ENCODE measurements around the gene EIF4H.
A peak's percentile ranks its signal among the peaks of the same experiment; 100 is the strongest.
"Not testable (repeated sequence)": the region's sequence is repeated elsewhere in the genome, so short reads cannot be mapped to it uniquely, and the experiment has no call there.

The EIF4H gene

DNA sequence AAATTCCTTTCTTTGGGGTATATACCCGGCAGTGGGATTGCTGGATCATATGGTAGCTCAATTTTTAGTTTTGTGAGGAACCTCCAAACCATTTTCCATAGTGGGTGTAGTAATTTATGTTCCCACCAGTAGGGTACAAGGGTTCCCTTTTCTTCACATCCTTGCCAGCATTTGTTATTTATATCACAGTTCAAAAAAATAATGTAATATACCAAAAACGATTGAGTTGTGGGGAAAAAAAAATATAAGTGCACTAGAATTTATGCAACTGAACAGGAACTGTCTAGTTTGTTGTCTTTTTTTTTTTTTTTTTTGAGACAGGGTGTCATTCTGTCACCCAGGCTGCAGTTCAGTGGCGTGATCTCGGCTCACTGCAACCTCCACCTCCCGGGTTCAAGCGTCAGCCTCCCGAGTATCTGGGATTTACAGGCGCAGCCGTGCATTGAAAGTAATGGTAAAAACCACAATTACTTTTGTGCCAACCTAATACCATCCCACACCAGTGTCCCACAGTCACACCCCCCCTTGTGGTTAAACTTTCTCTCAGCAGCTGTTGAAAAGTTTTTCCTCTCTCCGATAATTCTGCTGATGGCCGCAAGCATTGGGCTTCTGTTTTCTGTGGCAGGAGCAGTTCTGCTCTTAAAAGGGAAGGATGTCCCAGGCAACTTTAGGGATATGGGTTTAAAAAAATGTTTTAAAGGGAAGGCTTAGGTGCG is 28.8 kb downstream of the EIF4H start:
- no peak for DNase-seq

DNA sequence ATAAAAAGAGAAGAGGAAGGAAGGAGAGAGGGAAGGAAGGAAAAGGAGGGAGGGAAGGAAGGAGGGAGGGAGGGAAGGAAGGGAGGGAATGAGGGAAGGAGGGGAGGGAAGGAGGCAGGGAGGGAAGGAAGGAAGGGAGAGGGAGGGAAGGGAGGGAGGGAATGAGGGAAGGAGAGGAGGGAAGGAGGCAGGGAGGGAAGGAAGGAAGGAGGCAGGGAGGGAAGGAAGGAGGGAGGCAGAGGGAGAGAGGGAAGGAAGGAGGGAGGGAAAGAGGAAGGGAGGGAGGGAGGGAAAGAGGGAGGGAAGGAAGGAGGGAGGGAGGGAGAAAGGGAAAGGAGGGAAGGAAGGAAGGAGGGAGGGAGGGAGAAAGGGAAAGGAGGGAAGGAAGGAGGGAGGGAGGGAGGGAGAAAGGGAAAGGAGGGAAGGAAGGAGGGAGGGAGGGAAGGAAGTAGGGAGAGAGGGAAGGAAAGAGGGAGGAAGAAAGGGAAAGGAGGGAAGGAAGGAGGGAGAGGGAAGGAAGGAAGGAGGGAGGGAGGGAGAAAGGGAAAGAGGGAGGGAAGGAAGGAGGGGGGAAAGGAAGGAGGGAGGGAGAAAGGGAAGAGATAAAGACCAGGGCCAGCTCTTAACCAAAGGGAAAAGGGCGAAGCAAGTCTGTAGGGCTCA is 29.9 kb downstream of the EIF4H start:
- no peak for DNase-seq

DNA sequence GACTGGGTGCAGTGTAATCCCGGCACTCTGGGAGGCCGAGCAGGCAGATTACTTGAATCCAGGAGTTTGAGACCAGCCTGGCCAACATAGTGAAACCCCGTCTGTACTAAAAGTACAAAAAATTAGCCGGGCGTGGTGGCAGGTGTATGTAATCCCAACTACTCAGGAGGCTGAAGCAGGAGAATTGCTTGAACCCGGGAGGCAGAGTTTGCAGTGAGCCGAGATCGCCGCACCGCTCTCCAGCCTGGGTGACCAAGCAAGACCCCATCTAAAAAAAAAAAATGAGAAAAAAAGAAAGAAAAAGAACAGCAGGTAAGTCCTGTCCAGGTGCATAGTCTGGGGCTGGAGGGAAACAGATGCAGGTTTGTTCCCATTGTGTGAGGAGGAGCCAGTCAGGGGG is 31.9 kb downstream of the EIF4H start:
- not testable (repeated sequence) for DNase-seq

DNA sequence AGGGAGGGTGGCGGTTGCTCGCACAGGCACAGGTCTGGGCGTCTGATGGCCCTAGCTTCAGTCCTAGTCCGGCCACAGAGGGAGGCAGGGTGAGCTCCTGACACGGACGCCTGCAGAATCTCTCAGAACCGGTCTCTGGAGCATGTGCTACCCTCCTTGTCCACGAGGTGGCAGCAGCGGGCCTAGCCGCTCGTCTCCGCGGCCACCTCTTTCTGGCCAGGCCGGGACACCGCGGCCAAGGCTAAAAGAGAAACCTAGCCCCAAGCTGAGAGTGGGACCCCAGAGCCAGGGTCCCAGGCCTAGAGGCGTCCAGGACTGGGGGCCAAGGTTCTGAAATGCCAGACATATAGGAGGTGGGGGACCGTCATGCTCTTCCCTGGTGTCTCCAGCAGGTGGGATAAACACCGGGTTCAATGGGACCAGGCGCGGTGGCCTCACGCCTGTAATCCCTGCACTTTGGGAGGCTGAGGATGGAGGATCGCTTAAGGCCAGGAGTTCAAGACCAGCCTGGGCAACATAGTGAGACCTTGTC is 32.5 kb downstream of the EIF4H start:
- DNase-seq: peak in 1 of 2 experiments; percentile 49

DNA sequence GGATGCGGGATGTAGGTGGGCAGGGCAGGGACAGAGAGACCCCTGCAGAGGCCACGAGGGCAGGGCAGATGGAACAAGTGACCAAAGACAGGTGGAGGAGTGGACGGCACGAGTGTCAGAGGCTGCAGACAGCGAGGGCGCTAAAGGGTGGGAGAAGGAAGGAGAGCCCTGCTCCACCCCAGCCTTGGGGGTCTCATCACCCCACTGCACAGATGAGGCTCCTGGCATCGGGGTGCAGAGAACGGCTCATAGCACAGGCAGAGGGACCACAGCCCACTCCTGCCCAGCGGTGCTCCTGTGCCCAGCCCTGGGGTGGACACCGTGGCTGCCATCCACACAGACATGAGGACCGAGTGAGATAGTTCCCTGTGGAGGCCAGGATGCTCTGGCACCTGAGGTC is 33.4 kb downstream of the EIF4H start:
- no peak for DNase-seq

DNA sequence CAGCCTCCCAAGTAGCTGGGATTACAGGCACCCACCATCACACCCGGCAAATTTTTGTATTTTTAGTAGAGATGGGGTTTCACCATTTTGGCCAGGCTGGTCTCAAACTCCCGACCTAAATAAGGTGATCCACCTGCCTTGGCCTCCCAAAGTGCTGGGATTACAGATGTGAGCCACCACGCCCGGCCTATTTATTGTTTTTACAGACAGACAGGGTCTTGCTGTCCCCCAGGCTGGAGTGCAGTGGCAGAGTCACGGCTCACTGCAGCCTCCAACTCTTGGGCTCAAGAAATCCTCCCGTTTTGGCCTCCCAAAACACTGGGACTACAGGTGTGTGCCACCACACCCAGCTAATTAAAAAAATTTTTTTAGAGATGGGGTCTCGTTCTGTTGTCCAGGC is 34.1 kb downstream of the EIF4H start:
- DNase-seq: not testable (repeated sequence)

DNA sequence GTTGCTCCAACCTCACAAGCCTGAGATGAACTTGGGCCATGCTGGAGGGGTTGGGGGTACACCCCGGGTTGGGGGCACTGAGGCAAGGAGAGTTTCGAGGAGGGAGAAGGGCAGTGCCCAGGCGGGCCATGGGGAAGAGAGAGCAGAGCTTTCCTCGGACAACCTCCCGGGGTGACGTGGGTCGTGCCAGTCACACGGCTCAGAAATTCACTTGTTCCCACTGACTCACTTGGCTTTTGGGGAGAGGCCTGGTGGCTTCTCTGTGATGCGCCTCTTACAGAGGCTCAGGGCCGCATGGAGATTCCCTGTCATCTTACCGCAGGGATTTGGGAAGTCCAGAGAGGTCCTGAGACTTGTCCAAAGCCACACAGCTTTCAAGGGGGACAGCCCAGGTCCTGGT is 38.5 kb downstream of the EIF4H start:
- DNase-seq: no peak

DNA sequence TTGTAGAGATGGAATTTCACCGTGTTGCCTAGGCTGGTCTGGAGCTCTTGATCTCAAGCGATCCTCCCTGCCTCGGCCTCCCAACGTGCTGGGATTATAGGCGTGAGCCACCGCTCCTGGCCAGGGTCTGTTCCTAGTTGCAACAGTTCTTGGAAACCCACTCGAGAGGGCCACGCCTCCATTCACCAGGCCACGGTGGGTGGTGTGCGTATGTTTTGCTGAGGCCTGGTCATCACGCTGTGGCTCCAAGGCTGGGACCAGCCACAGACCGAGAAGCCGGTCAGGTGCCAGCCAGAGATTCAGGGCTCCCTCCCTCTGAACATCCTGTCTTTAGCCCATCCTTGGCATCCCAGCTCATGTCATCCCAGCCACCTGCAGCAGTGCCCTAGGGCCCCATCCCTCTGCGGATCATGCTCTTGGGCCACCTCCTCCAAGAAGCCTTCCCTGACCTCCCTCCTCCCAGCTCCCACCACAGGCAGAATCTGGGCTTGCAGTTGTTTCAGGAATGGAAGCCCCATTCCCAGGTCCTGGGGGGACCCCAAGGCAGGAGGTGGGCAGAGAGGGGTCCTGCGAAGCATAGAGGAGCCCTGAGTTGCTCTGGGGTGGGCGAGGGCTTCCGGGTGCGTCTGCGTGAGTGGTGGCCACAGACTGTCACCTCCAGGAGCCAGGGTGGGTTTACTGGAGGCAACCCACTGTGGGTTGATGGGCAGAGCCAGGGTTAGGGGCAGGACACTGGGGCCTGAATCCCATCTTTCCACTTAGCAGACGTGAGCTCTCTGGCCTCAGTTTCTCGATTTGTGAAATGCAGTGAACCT is 40.9 kb downstream of the EIF4H start:
- DNase-seq: no peak

DNA sequence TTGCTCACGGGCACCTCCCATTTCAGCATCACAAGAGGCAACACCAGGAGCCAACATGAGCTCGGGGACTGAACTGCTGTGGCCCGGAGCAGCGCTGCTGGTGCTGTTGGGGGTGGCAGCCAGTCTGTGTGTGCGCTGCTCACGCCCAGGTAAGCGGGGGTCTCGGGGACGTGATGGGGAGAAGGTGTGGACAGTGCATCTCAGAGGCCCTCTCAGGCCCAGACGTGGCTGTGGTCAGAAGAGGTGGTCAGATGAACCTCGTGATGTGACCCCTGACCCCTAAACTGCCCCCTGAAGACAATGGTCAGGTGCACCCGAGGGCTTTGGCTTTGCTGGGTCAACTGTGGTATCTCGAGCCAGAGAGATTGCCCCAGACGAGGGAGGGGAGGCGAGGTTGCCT is 41.8 kb downstream of the EIF4H start:
- DNase-seq: no peak

DNA sequence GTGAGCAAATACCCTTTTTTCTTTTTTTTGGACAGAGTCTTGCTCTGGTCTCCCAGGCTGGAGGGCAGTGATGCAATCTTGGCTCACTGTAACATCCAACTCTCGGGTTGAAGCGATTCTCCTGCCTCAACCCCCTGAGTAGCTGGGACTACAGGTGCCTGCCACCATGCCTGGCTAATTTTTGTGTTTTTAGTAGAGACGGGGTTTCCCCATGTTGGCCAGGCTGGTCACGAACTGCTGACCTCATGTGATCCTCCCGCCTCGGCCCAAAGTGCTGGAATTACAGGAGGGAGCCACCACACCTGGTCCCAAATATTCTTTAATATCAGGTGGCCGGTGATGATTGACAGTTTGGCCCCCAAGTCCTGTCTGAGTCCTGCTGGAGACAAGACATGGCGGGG is 42.2 kb downstream of the EIF4H start:
- no peak for DNase-seq

DNA sequence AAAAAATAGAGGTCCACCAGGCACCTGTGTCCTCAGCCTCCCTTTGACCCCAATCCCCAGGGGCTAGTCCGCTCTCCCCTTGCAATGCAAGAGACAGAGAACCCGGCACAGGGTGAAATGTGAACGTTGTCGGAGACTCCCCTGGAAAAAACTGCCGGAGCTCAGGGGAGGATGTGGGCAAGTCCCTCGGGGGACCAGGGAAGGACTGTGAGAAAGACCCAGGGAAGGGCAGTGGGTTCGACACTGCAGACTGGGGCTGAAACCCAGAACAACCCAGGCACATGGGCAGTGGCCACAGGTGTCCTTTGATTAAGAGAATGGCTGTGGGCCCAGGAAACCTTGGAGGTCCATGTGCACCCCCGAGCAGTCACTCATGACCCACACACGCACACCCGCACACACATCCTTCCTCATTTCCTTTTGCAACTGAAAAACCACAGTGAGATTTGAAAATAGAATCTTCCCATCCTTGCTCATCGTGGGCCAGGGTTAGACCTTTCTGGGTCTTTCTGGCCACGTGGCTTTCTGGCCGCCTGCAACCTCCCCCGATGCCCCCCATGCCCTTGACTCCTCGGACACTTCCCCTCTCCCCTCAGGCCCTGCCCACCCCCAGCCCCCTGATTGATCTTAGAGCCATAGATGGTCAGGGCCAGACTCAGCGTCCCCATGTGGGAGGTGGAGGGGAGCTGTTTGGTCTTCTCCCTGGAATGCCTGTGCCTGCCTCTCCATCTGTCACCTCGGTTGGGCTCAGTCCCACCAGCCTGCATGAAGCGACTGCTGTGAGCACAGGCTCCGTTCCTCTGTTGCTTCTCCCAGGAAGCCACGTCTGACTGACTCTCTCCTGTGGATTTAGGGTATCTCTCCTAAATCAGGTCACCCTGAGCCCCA is 43.5 kb downstream of the EIF4H start:
- no peak for DNase-seq

DNA sequence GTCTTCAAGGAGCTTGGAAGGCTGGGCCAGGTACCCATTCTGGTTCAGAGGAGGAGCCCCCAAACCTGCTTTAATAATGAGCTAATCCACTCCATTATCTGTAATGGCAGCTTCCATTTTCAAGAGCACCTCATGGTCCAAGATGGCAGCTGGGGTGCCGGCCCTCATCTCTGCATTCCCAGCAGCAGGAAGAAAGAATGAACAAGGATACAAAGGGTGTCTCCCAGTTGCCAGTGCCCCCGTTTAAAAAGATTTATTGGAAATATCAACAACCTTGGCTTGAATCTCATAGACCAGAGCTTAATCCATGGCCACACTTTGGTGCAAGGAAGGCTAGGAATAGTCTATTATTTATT is 44.2 kb downstream of the EIF4H start:
- no peak for DNase-seq

DNA sequence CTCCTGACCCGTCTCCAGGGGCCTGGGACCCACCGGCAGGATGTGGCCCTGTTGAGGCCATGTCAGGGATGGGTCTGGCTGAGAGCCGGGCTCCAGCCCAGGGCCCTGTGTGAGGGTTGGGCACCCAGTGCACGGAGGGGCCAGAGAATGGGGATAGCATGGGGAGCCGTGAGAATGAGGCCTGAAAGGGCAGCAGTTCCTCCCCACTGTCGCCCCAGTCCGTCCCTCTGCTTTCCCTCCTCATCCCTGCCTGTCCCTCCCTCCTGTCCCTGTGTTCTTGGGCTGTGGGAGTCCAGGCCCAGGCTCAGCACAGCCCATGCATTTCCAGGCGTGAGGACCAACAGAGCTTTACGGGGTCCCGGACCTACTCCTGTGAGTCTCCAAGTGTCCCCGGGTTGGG is 45.3 kb downstream of the EIF4H start:
- no peak for DNase-seq

DNA sequence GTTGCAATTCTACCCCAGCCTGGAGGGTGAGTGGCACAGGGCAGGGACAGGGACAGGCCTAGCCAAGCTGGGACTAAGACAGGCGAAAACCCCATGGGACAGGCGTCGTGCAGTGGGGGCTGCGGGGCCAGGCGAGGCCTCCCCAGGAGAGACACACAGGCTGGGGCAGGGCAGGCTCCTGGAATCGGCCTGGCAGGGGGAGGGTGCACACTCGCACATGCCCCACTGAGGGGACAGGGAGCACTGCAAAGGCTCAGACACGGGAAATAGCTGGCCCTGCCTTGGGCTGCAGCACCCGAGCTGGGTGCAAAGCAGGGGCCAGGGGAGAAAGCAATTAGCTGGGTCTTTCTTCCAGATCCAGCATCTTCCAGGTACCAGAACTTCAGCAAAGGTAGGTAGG is 46.1 kb downstream of the EIF4H start:
- no peak for DNase-seq

DNA sequence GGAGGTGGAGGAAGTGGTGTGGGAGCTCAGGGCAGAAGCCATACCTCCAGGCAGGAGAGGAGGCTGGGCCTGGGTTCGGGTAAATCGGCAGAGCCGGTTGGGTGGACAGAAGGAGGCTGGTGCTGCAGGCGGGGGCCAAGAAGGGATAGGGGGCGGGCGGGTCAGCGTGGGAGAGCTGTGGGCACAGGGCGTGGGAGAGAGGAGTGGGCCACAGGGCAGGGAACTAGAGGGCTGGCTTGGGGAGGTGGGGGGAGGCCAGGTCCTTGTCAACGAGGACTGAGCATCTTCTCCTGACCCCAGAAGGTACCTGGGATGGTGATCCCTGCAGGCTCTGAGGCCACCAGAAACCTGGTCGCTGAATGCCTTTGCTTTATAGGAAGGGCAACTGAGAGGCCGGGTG is 47.6 kb downstream of the EIF4H start:
- no peak for DNase-seq

DNA sequence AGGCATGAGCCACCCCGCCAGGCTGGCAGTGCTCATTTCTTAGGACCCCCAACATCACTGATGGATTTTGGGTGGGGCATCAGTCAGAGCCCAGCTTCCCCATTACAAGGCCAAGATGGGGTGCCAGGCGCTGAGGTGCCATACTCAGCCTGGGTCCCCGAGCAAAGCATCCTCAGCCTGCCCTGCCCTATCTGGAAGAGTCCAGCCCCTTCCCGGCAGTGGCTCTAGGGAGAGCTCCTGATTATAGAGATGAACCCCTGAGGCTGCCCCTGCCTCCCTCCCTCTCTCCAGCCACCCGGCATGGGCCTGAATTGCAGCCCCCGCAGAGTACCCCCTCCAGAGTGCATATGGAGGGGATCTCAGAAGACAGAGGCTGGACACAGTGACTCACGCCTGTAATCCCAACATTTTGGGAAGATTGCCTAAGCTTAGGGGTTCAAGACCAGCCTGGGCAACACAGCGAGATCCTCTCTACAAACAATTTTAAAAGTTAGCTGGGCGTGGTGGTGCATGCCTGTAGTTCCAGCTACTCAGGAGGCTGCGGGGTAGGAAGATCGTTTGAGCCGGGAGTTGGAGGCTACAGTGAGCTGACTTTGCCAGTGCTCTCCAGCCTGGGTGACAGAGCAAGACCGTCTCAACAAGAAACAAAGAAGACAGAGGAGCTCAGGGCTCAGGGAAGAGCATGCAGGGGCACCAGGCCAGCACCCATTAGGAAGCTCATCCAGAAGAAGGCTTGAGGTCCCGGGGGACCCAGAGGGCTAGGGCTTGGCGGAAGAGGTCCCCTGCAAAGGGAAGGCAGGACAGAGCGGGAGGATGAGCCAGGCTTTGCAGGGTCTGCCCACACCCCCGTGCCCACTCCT is 48.9 kb downstream of the EIF4H start:
- DNase-seq: no peak

DNA sequence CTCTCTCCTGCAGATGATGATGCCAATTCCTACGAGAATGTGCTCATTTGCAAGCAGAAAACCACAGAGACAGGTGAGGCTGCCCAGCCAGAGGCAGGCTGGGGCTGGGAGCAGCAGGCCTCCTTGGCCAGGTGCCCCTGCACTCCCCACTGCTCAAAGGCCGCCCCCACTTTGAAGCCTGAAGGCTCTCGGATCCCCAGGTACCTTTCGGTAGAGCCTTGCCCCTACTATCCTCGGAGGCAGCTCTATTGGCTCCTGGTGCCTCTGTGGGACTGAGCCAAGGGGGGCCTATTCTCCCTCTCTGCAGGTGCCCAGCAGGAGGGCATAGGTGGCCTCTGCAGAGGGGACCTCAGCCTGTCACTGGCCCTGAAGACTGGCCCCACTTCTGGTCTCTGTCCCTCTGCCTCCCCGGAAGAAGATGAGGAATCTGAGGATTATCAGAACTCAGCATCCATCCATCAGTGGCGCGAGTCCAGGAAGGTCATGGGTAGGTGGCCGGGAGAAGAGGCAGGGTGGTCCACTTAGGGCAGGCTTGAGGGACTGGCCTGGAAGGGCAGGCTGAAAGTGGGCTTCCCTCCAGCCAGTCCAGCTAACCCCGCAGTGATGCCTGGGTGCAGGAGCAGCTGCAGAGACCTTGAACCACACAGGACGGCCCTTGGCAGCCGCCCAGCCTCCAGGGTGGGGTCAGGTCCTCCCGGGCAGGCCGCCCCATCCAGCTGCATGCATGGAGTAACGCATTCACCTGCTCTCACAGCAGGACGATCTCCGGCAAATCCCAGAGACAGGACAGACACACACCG is 49.8 kb downstream of the EIF4H start:
- no peak for DNase-seq

DNA sequence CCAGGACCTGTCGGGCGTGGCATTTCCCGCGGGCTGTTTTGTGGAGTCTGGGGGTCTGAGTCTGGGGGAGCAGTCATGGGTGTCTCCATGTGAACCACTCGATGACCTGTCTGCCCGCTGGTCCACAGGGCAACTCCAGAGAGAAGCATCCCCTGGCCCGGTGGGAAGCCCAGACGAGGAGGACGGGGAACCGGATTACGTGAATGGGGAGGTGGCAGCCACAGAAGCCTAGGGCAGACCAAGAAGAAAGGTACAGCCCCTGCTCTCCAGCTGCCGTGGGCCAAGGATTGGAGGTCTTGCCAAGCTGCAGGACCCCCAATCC is 50.3 kb downstream of the EIF4H start:
- DNase-seq: no peak

DNA sequence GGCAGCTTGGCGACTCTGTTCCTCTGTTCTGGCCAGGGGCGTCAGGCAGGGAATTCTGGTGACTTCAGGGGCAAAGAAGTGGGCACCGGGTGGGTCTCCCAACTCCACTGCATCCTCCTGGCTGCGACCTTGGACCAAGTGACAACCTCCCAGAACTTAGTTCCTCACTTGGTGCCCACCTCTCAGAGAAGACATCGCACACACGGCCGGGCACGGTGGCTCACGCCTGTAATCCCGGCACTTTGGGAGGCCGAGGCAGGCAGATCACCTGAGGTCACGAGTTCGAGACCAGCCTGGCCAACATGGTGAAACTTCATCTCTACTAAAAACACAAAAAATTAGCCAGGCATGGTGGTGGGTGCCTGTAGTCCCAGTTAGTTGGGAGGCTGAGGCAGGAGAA is 50.8 kb downstream of the EIF4H start:
- DNase-seq: not testable (repeated sequence)

DNA sequence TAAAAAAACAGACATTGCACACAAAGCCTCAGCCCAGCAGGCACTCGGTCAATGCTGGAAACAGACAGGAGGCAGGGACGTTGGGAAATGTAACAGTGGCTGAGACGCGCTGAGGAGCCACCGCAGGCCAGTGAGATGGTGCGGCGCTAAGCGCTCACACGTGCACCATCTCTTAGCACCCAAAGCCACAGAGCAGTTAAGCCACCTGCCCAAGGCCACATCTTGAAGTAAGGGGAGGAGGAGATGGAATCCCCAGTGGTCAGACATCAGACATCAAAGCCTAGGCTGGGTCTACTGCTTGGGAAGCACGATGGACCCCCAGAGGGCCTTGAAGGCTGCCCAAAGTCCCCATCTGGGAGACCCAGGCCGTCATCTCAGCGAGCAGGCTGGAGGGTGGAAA is 51.2 kb downstream of the EIF4H start:
- DNase-seq: no peak

DNA sequence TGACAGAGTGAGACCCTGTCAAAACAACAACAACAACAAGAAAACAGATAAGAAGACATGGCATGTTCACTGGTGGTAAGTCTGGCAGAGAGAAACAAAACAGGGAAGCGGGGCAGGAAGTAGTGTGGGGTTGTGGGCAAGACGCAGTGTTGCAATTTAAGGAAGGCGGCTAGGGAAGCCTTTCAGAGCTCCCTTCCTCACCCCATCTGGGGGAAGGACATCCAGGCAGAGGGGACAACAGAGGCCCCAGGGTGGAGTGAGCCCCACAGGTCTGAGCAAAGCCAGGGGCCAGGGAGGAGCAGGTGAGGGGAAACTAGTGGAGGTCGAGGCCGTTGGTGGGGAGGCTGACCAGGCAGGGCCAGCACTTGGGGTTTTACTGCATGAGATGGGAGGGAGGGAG is 52.5 kb downstream of the EIF4H start:
- no peak for DNase-seq

All from cerebellar nuclear complex (tissue), 1 donor.